Peyer's patch (tissue), 4 donors: Measurements from ENCODE around the gene CATSPERD. TPM values are rescaled to one million over a fixed set of nuclear protein-coding genes. Genes with fewer than 3 reads are reported as not detected.

Experiments used
- DNase-seq, 3 donors: peaks; one replicate each; pipeline ENCODE4 v3.0.0-alpha.2; 2017 to 2019
- H3K27ac ChIP-seq, 4 donors: fragments of 200-600 bp; sonication (generic); one replicate each; pipeline ENCODE4 v1.5.1; 2016 to 2019
- H3K27me3 ChIP-seq, 2 donors: fragments of 200-600 bp; sonication (generic); one replicate each; pipeline ENCODE4 v1.5.1; 2019
- H3K36me3 ChIP-seq, 3 donors: fragments of 200-600 bp; sonication (generic); one replicate each; pipeline ENCODE4 v1.5.1; 2016 to 2019
- H3K4me1 ChIP-seq, 4 donors: fragments of 200-600 bp; sonication (generic); one replicate each; pipeline ENCODE4 v1.5.1; 2016 to 2019
- H3K4me3 ChIP-seq, 4 donors: fragments of 200-600 bp; sonication (generic); 1 replicate in 3 of 4; 2 replicates in 1 of 4; pipeline ENCODE4 v1.5.1; 2016 to 2019; ENCODE audit warnings: mild to moderate bottlenecking in 1 of 4
- H3K9me3 ChIP-seq, 4 donors: fragments of 200-600 bp; sonication (generic); one replicate each; pipeline ENCODE4 v1.5.1; 2016 to 2019; ENCODE audit warnings: mild to moderate bottlenecking in 1 of 4
- CTCF ChIP-seq, 6 experiments: fragments of 450-650 bp in 4 of 6; fragments of 200-600 bp in 2 of 6; sonication (generic) in 1 of 6; IDR thresholded peaks; one replicate each; pipeline ENCODE4 v1.5.1; 2017 to 2019; ENCODE audit warnings: antibody characterized with exemption in 6 of 6, mild to moderate bottlenecking in 3 of 6, moderate library complexity in 1 of 6
- POLR2A ChIP-seq, 2 donors: fragments of 450-650 bp; IDR thresholded peaks; one replicate each; pipeline ENCODE4 v1.5.1; 2017; ENCODE audit warnings: antibody characterized with exemption in 2 of 2, mild to moderate bottlenecking in 2 of 2, moderate library complexity in 2 of 2
- total RNA-seq, 4 donors: library from RNA; depleted of rRNA; stranded (reverse); fragments of >200 nt; gene quantifications; one replicate each; pipeline ENCODE4 v1.1.0, GENCODE V29; 2016

The CATSPERD gene, protein sequence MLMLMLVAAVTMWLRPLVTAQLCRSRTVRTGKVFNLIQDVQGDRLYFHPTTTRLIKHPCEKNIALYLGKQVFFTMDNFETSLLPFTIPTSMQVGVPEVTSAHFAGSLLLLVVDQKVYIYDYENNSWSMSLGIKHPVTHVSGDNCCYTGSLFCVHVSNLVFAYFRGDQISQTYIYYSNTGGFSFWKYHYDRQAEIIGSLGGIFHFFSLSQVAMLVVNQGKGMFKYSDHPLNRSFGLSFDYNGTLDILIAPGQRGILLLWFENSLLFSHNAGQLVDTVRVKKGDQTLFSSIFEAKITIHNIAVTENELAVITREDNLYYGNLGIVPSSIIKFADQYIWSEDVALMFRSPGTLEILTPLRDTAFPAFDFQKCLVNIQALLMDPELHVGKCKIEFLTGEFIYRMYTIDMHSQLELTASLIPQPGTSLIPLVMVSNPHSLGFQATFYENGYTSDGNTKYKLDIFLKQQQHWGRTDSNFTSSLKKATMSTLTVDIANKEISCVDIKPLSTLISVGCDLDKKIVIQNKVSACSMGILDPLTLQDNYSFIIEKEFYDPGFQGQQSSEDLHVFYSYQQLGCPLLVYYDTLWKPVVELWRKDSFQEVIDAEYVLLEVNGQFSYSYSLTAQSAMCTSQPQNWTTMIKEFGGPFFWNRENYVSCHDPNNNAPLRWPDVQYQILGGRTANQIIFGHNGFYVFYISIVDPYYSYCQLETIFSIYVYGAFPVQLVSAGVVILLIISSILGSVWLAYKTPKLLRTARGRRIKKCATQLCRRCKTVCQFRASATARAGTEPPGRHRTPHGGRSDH
- total RNA-seq = not detected

DNA sequence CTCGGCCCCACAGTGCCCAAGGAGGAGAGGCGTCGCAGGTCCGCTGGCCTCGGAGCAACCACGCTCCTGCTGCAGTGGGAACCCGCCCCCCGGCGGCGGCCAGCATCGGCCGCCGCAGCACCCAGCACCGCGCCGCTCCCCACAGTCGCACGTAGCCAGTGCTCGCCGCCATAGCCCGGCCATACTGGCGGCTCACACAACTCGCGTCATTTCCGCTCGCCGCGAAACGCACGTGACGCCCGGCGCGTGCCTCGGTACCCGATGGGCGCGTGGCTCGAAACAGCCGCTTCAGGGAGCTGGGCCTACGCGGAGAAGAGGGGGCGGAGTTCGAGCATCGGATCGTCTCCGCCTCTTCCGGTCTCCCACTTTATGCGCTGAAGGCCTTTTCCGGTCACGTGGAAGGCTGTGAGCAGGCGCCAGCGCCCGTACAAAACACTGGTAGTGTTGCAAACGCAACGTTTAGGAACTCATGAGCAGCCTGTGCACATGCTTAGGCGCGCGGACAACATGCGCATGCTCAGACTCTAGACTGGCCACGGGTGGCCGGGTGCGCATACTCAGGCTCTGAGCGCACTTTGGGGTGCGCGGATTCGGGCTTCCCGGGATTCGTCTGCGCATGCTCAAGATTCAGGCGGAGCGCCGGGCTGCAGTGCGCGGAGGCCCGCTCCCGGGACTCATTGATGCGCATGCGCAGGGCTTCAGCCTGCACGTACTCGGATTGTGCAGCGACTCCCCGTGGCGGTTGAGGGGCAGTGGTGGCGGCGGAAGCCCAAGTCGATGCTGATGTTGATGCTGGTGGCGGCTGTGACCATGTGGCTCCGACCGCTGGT, at the start of gene CATSPERD, which contains the start of gene LONP1:
TSS of gene CATSPERD (plus strand) at position 677 of the 830 bp plus-strand sequence. CDS start at position 778, 101 bp downstream.
TSS of gene LONP1 (minus strand) at position 186 of the 830 bp plus-strand sequence. CDS start at position 172, 14 bp downstream.
- Histone ChIP-seq H3K9me3 (no peaks in the 10 kb centered on the region), H3K27ac (peak within 1 kb of the TSS; percentile 90 to 97 (median 94)), H3K27me3 (no peaks in the 10 kb centered on the region), H3K36me3 (no peaks in the 10 kb centered on the region), H3K4me3 (peak within 1 kb of the TSS; percentile 78 to 100 (median 98)), H3K4me1 (peaks cover 0 to 17% (median 10%) of the 10 kb centered on the region in 4 donors)
- peak; percentile 49 to 58 for TF ChIP-seq POLR2A (IDR thresholded peaks at IDR 0.05)
- TF ChIP-seq CTCF (IDR thresholded peaks at IDR 0.05) = peak; percentile 91 to 98 (median 94)
- peak; percentile 97 to 99 (median 99) for DNase-seq

GRCh38 chr19:5671600-5671999, 48.8 kb upstream of the CATSPERD start:
- DNase-seq = no peak
- Histone ChIP-seq H3K4me1 (no peaks in the 10 kb centered on the region), H3K36me3 (peaks cover 0 to 48% (median 0%) of the 10 kb centered on the region in 3 donors), H3K27me3 (no peaks in the 10 kb centered on the region), H3K9me3 (no peaks in the 10 kb centered on the region), H3K27ac (no peak overlapping the region), H3K4me3 (no peak overlapping the region)
- no peak for TF ChIP-seq POLR2A (IDR thresholded peaks at IDR 0.05)
- no peak for TF ChIP-seq CTCF (IDR thresholded peaks at IDR 0.05)

DNA sequence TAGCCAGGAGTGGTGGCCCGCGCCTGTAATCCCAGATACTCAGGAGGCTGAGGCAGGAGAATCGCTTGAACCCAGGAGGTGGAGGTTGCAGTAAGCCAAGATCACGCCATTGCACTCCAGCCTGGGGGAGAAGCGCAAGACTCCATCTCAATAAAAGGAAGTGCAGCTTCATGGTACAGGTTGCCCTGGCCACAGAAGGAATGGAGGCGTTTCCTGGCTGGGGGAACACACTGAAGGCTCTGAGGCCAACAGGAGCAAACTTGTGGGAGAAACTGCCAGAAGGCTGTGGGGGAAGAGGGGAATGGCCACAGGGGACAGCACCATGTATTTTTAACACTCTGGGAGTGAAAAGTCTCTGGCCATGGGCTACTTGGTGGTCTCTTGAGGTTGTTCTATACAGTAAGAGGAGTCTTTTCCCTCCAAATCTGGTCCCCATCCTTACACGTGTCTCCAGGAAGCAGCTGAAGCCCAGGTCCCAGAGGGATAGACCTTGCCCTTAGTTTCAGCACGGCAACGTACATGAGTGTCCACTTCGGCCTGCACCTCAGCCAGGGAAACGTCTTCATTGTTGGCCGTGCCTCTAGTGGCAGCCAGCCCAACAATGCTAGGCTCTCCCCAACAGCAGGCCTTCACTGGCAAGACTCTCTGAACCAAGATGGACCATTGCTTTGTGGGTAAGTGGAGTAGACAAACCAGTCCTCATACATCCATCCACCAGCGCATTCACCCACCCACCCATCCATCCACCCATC, 47.6 kb upstream of the CATSPERD start:
- Histone ChIP-seq H3K27me3 (no peaks in the 10 kb centered on the region), H3K36me3 (peaks cover 0 to 35% (median 0%) of the 10 kb centered on the region in 3 donors), H3K4me1 (no peaks in the 10 kb centered on the region), H3K4me3 (no peak overlapping the region), H3K27ac (no peak overlapping the region), H3K9me3 (no peaks in the 10 kb centered on the region)
- DNase-seq = no peak
- no peak for TF ChIP-seq CTCF (IDR thresholded peaks at IDR 0.05)
- TF ChIP-seq POLR2A (IDR thresholded peaks at IDR 0.05) = no peak

- Histone ChIP-seq H3K27ac (no peak overlapping the region), H3K4me3 (no peak overlapping the region), H3K9me3 (no peaks in the 10 kb centered on the region), H3K27me3 (no peaks in the 10 kb centered on the region), H3K4me1 (no peaks in the 10 kb centered on the region), H3K36me3 (peaks cover 0 to 26% (median 0%) of the 10 kb centered on the region in 3 donors)
- no peak for DNase-seq
- no peak for TF ChIP-seq CTCF (IDR thresholded peaks at IDR 0.05)
Measured at GRCh38 chr19:5673752-5674151, 46.7 kb upstream of the CATSPERD start.
